ENCODE measurements around the gene NDRG3. TPM values are rescaled to one million over a fixed set of nuclear protein-coding genes. Genes with fewer than 3 reads are reported as not detected.

Gene NDRG3
- polyA plus RNA-seq (2013, experiment 1 of 2) = 17.7 TPM
- 17.4 TPM for polyA plus RNA-seq (2013, experiment 2 of 2)

DNA sequence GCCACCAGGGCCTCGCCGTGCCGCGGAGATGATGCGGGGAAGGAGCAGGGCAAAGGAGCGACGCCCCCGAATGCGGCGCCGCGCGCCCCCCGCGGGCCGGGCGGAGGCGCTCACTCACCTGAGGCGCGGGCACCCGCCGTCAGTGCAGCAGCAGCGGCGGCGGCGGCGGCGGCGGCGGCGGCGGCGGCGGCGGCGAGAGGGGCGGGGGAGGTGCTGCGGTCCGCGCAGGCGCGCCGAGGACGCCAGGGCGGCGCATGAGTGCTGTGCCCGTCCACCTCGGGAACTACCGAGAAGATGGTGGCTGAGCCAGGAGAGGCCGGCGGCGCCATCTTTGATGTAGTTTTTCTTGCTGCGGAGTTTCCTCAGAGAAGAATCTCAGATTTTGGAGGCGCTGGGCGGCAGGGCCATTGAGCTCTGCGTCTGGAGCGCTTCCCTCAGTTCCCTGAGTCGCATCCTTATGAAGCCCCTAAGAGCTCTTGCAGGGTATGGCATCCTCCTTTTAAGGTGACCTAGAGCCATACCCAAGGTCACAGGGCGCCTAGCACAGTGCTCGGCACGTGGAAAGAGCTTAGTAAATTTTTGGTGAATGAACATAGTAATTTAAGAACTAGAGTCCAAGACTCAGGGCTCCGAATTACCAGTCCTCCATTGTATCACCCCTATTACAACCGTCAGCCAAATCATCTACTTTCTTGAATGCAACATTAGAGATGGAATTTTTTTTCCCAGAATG, at the start of gene NDRG3:
Gene NDRG3 (minus strand): TSS at position 164 of the 733 bp plus-strand sequence. CDS start 24,355 bp downstream, outside the sequence.
- Histone ChIP-seq H3K79me1 (ENCODE audit: low read length) (peaks cover 5% of the 10 kb centered on the region), H3K79me2 (ENCODE audit: control insufficient read depth, insufficient read depth, low read length) (no peaks in the 10 kb centered on the region), H3K18ac (ENCODE audit: low read length) (peak within 1 kb of the TSS; percentile 94), H3K23ac (ENCODE audit: low read length) (peak within 1 kb of the TSS; percentile 66), H3K9ac (ENCODE audit: low read length) (peak within 1 kb of the TSS; percentile 81), H3K27ac (ENCODE audit: low read depth, low read length) (peak within 1 kb of the TSS; percentile 81), H2BK15ac (replicated peaks; ENCODE audit: low read depth) (no peak within 1 kb of the TSS), H3K56ac (ENCODE audit: low read length) (peak within 1 kb of the TSS; percentile 96), H3K4me1 (ENCODE audit: control insufficient read depth, low read depth, low read length) (peaks cover 4% of the 10 kb centered on the region), H2BK120ac (ENCODE audit: low read depth, low read length) (peak within 1 kb of the TSS; percentile 88), H3K4ac (ENCODE audit: low read depth, low read length) (peak within 1 kb of the TSS; percentile 2), H2AK5ac (ENCODE audit: low read length) (no peak within 1 kb of the TSS), H3K27me3 (ENCODE audit: insufficient read depth, low read length, poor library complexity) (no peaks in the 10 kb centered on the region), H4K8ac (ENCODE audit: low read depth, low read length) (peak within 1 kb of the TSS; percentile 91), H3K4me2 (ENCODE audit: low read length) (peak within 1 kb of the TSS; percentile 99), H4K5ac (ENCODE audit: low read length) (peak within 1 kb of the TSS; percentile 47), H2BK5ac (ENCODE audit: low read length) (peak within 1 kb of the TSS; percentile 31), H3K4me3 (ENCODE audit: low read length) (peak within 1 kb of the TSS; percentile 58), H3K36me3 (ENCODE audit: control insufficient read depth, insufficient read depth, low read length) (no peaks in the 10 kb centered on the region)
- WGBS (ENCODE audit: extremely low coverage, insufficient coverage, low lambda C conversion rate) = no CpG with 5 or more reads among the region's 63 CpGs
- DNase-seq = peak; percentile 97

DNA sequence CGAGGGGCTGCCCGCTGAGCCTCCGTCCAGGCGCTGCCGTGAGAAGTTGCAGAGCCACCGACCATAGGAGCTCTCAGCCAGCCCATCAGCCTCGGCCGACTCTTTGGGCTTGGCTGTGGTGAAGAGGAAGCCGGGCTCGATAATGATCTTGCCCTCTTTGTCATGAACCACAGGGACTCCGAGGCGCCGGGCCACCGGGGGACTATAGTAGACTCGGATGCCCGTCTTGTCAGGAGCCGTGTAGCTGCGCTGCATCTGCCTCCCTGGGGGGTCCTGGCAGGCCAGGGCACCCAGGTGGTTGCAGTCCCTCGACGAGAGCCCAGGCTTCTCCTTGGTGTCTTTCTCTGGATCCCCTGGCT, 48.2 kb upstream of the NDRG3 start:
- Histone ChIP-seq H2AK5ac (ENCODE audit: low read length) (no peak overlapping the region), H3K9ac (ENCODE audit: low read length) (no peak overlapping the region), H3K4me2 (ENCODE audit: low read length) (no peak overlapping the region), H2BK5ac (ENCODE audit: low read length) (no peak overlapping the region), H3K27ac (ENCODE audit: low read depth, low read length) (no peak overlapping the region), H3K36me3 (ENCODE audit: control insufficient read depth, insufficient read depth, low read length) (peaks cover 9% of the 10 kb centered on the region), H3K79me2 (ENCODE audit: control insufficient read depth, insufficient read depth, low read length) (no peaks in the 10 kb centered on the region), H4K8ac (ENCODE audit: low read depth, low read length) (no peak overlapping the region), H3K18ac (ENCODE audit: low read length) (no peak overlapping the region), H3K4ac (ENCODE audit: low read depth, low read length) (no peak overlapping the region), H3K4me3 (ENCODE audit: low read length) (no peak overlapping the region), H3K4me1 (ENCODE audit: control insufficient read depth, low read depth, low read length) (peaks cover 2% of the 10 kb centered on the region), H2BK15ac (replicated peaks; ENCODE audit: low read depth) (no peak overlapping the region), H3K23ac (ENCODE audit: low read length) (no peak overlapping the region), H3K56ac (ENCODE audit: low read length) (no peak overlapping the region), H4K5ac (ENCODE audit: low read length) (no peak overlapping the region), H2BK120ac (ENCODE audit: low read depth, low read length) (no peak overlapping the region), H3K79me1 (ENCODE audit: low read length) (no peaks in the 10 kb centered on the region), H3K27me3 (ENCODE audit: insufficient read depth, low read length, poor library complexity) (no peaks in the 10 kb centered on the region)
- DNase-seq = no peak
- WGBS (ENCODE audit: extremely low coverage, insufficient coverage, low lambda C conversion rate) = no CpG with 5 or more reads among the region's 20 CpGs

DNA sequence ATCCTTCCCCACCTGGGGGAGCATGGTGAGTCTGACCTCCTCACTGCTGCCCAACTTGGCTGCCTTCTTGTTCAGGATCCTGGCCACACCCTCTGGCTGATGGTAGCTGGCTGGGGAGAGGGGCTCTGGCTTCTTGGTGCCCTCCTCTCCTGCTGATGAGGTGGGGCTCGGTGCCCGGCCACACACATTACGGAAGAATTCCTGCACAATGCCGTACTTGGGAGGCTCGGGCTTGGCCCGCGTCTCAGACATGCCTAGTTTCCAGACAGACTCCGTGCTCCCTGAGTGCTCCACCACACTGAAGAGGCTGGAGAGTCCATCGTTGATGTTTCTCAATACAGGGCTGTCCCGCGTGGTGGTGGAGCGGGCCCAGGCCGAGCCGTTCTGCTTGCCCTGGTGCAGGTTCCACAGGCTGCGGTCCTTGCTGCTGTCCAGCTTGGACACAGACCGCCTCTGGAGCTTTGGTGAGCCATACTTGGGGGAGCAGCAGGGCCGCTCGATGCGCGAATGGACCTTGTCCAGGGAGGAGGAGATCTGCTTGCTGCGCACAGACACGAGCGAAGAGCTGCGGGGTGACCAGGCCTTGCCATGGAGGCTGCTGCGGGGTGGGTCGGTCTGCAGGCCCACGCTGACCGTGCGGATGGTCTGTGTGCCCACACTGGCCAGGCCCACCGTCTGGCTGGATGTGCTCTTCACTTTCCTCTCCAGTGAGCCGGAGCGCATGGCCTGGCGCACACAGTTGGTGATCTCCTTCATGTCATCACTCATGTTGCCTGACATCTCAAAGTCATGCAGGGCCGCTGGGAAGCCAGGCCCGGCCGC, 47.6 kb upstream of the NDRG3 start:
- Histone ChIP-seq H3K4ac (ENCODE audit: low read depth, low read length) (no peak overlapping the region), H3K56ac (ENCODE audit: low read length) (no peak overlapping the region), H4K8ac (ENCODE audit: low read depth, low read length) (no peak overlapping the region), H3K79me2 (ENCODE audit: control insufficient read depth, insufficient read depth, low read length) (no peaks in the 10 kb centered on the region), H3K27ac (ENCODE audit: low read depth, low read length) (no peak overlapping the region), H3K79me1 (ENCODE audit: low read length) (no peaks in the 10 kb centered on the region), H2BK120ac (ENCODE audit: low read depth, low read length) (no peak overlapping the region), H3K36me3 (ENCODE audit: control insufficient read depth, insufficient read depth, low read length) (peaks cover 8% of the 10 kb centered on the region), H2BK15ac (replicated peaks; ENCODE audit: low read depth) (no peak overlapping the region), H3K9ac (ENCODE audit: low read length) (no peak overlapping the region), H3K27me3 (ENCODE audit: insufficient read depth, low read length, poor library complexity) (no peaks in the 10 kb centered on the region), H2AK5ac (ENCODE audit: low read length) (no peak overlapping the region), H3K4me1 (ENCODE audit: control insufficient read depth, low read depth, low read length) (peaks cover 2% of the 10 kb centered on the region), H3K4me2 (ENCODE audit: low read length) (no peak overlapping the region), H3K23ac (ENCODE audit: low read length) (no peak overlapping the region), H3K18ac (ENCODE audit: low read length) (no peak overlapping the region), H3K4me3 (ENCODE audit: low read length) (no peak overlapping the region), H2BK5ac (ENCODE audit: low read length) (no peak overlapping the region), H4K5ac (ENCODE audit: low read length) (no peak overlapping the region)
- no CpG with 5 or more reads among the region's 36 CpGs for WGBS (ENCODE audit: extremely low coverage, insufficient coverage, low lambda C conversion rate)
- no peak for DNase-seq

DNA sequence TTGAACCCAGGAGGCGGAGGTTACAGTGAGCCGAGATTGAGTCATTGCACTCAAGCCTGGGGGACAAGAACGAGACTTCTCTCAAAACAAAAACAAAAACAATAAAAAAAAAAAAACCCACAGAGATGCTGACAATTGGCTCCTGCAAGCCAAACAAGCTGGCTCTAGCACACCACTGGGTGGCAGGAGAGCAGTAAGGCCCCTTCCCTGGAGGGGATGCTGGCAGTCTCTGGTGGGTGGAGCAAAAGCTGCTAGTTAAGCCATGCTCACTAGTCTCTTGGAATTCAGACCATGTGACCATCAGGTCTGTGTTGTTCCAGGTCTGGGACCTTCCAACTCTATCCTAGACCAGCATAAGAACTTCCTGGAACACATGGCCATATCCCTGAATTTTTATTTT, 46.5 kb upstream of the NDRG3 start:
- H3K9ac ChIP-seq (ENCODE audit: low read length) = no peak overlapping the region
- no peak overlapping the region for H3K18ac ChIP-seq (ENCODE audit: low read length)
- no peak overlapping the region for H4K5ac ChIP-seq (ENCODE audit: low read length)
- H3K4me3 ChIP-seq (ENCODE audit: low read length) = no peak overlapping the region
- no peak overlapping the region for H3K4ac ChIP-seq (ENCODE audit: low read depth, low read length)
- H2BK120ac ChIP-seq (ENCODE audit: low read depth, low read length) = no peak overlapping the region
- H3K4me2 ChIP-seq (ENCODE audit: low read length) = no peak overlapping the region
- no peak overlapping the region for H2AK5ac ChIP-seq (ENCODE audit: low read length)
- H3K36me3 ChIP-seq (ENCODE audit: control insufficient read depth, insufficient read depth, low read length) = peaks cover 5% of the 10 kb centered on the region
- no peak overlapping the region for H3K23ac ChIP-seq (ENCODE audit: low read length)
- H3K4me1 ChIP-seq (ENCODE audit: control insufficient read depth, low read depth, low read length) = peaks cover 2% of the 10 kb centered on the region
- H3K56ac ChIP-seq (ENCODE audit: low read length) = no peak overlapping the region
- WGBS (ENCODE audit: extremely low coverage, insufficient coverage, low lambda C conversion rate) = no CpG with 5 or more reads among the region's 3 CpGs
- H3K27me3 ChIP-seq (ENCODE audit: insufficient read depth, low read length, poor library complexity) = no peaks in the 10 kb centered on the region
- H4K8ac ChIP-seq (ENCODE audit: low read depth, low read length) = no peak overlapping the region
- no peaks in the 10 kb centered on the region for H3K79me1 ChIP-seq (ENCODE audit: low read length)
- no peak overlapping the region for H3K27ac ChIP-seq (ENCODE audit: low read depth, low read length)
- no peaks in the 10 kb centered on the region for H3K79me2 ChIP-seq (ENCODE audit: control insufficient read depth, insufficient read depth, low read length)
- no peak overlapping the region for H2BK15ac ChIP-seq (replicated peaks; ENCODE audit: low read depth)
- no peak overlapping the region for H2BK5ac ChIP-seq (ENCODE audit: low read length)
- peak; percentile 94 for DNase-seq

DNA sequence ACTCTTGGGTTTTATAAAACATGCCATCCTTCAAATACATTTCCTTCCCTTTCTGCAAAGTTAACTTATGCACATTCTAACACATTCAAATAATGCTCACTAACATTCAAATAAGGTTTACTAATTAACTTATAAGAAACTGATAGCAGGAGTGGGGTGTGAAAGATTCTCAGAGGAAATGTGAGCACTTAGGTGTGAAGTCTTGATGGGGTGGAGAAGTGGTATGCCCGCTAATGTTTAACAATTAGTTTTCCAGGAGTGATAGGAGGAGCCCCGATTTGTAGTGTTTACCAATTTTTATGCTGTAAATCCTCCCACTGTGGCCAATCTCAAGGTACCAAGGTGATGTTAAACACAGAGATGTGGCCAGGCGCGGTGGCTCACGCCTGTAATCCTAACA, 46.0 kb upstream of the NDRG3 start:
- Histone ChIP-seq H3K23ac (ENCODE audit: low read length) (no peak overlapping the region), H3K79me2 (ENCODE audit: control insufficient read depth, insufficient read depth, low read length) (no peaks in the 10 kb centered on the region), H3K4me3 (ENCODE audit: low read length) (no peak overlapping the region), H2BK120ac (ENCODE audit: low read depth, low read length) (no peak overlapping the region), H3K79me1 (ENCODE audit: low read length) (no peaks in the 10 kb centered on the region), H3K27me3 (ENCODE audit: insufficient read depth, low read length, poor library complexity) (no peaks in the 10 kb centered on the region), H3K27ac (ENCODE audit: low read depth, low read length) (no peak overlapping the region), H4K8ac (ENCODE audit: low read depth, low read length) (no peak overlapping the region), H3K4me2 (ENCODE audit: low read length) (no peak overlapping the region), H3K4me1 (ENCODE audit: control insufficient read depth, low read depth, low read length) (peaks cover 2% of the 10 kb centered on the region), H3K4ac (ENCODE audit: low read depth, low read length) (no peak overlapping the region), H2AK5ac (ENCODE audit: low read length) (no peak overlapping the region), H2BK15ac (replicated peaks; ENCODE audit: low read depth) (no peak overlapping the region), H3K18ac (ENCODE audit: low read length) (no peak overlapping the region), H2BK5ac (ENCODE audit: low read length) (no peak overlapping the region), H4K5ac (ENCODE audit: low read length) (no peak overlapping the region), H3K36me3 (ENCODE audit: control insufficient read depth, insufficient read depth, low read length) (peaks cover 5% of the 10 kb centered on the region), H3K56ac (ENCODE audit: low read length) (no peak overlapping the region), H3K9ac (ENCODE audit: low read length) (no peak overlapping the region)
- DNase-seq = no peak
- WGBS (ENCODE audit: extremely low coverage, insufficient coverage, low lambda C conversion rate) = no CpG with 5 or more reads among the region's 5 CpGs

Measured in mesendoderm (in vitro differentiated cells).